ENCODE data around the gene PLCD1.

Gene PLCD1

GRCh38 chr3:38001456-38002081 is 27.9 kb downstream of the PLCD1 start:
- Histone ChIP-seq H3K4me3 (ENCODE audit: low read length) (no peak overlapping the region), H3K27ac (ENCODE audit: low read length) (no peak overlapping the region), H3K9ac (ENCODE audit: low read length) (no peak overlapping the region), H3K9me3 (replicated peaks; ENCODE audit: insufficient read depth, low read length) (no peaks in the 10 kb centered on the region), H3K9me2 (replicated peaks; ENCODE audit: insufficient read depth, low read length) (no peaks in the 10 kb centered on the region), H3K79me2 (ENCODE audit: low read length) (no peaks in the 10 kb centered on the region), H3K4me1 (ENCODE audit: low read length) (peaks cover 14% of the 10 kb centered on the region), H2AFZ (ENCODE audit: low read length) (no peak overlapping the region), H4K20me1 (ENCODE audit: insufficient read depth, low read length) (no peaks in the 10 kb centered on the region), H3K4me2 (ENCODE audit: low read depth, low read length) (no peak overlapping the region), H3F3A (ENCODE audit: insufficient read depth, low read length) (no peaks in the 10 kb centered on the region), H3K36me3 (replicated peaks; ENCODE audit: insufficient read depth, low read length) (no peaks in the 10 kb centered on the region), H3K27me3 (replicated peaks; ENCODE audit: insufficient read depth, low read length) (no peaks in the 10 kb centered on the region)
- no peak for DNase-seq
- TF ChIP-seq EZH2phosphoT487 (IDR thresholded peaks at IDR 0.05; ENCODE audit: low read length) (no peak), CTCF (IDR thresholded peaks at IDR 0.05; ENCODE audit: low read length) (peak; percentile 21), EZH2 (optimal IDR thresholded peaks at IDR 0.05; ENCODE audit: low read depth, low read length) (no peak)

- no peak for TF ChIP-seq EZH2phosphoT487 (IDR thresholded peaks at IDR 0.05; ENCODE audit: low read length)
- TF ChIP-seq CTCF (IDR thresholded peaks at IDR 0.05; ENCODE audit: low read length), result no peak
- no peak for TF ChIP-seq EZH2 (optimal IDR thresholded peaks at IDR 0.05; ENCODE audit: low read depth, low read length)
- H3K79me2 ChIP-seq (ENCODE audit: low read length), result no peaks in the 10 kb centered on the region
- no peaks in the 10 kb centered on the region for H4K20me1 ChIP-seq (ENCODE audit: insufficient read depth, low read length)
- H3K9me2 ChIP-seq (replicated peaks; ENCODE audit: insufficient read depth, low read length), result no peaks in the 10 kb centered on the region
- no peak overlapping the region for H3K4me2 ChIP-seq (ENCODE audit: low read depth, low read length)
- no peaks in the 10 kb centered on the region for H3F3A ChIP-seq (ENCODE audit: insufficient read depth, low read length)
- no peak overlapping the region for H2AFZ ChIP-seq (ENCODE audit: low read length)
- no peak overlapping the region for H3K27ac ChIP-seq (ENCODE audit: low read length)
- no peaks in the 10 kb centered on the region for H3K9me3 ChIP-seq (replicated peaks; ENCODE audit: insufficient read depth, low read length)
- DNase-seq, result no peak
- no peak overlapping the region for H3K9ac ChIP-seq (ENCODE audit: low read length)
- peaks cover 15% of the 10 kb centered on the region for H3K4me1 ChIP-seq (ENCODE audit: low read length)
- no peaks in the 10 kb centered on the region for H3K27me3 ChIP-seq (replicated peaks; ENCODE audit: insufficient read depth, low read length)
- H3K4me3 ChIP-seq (ENCODE audit: low read length), result no peak overlapping the region
- H3K36me3 ChIP-seq (replicated peaks; ENCODE audit: insufficient read depth, low read length), result no peaks in the 10 kb centered on the region
Observed at GRCh38 chr3:38000965-38001455, 28.4 kb downstream of the PLCD1 start.

- H3K27ac ChIP-seq (ENCODE audit: low read length), result no peak overlapping the region
- no peaks in the 10 kb centered on the region for H3K9me2 ChIP-seq (replicated peaks; ENCODE audit: insufficient read depth, low read length)
- no peaks in the 10 kb centered on the region for H3F3A ChIP-seq (ENCODE audit: insufficient read depth, low read length)
- no peak overlapping the region for H3K4me3 ChIP-seq (ENCODE audit: low read length)
- peaks cover 16% of the 10 kb centered on the region for H3K4me1 ChIP-seq (ENCODE audit: low read length)
- H3K27me3 ChIP-seq (replicated peaks; ENCODE audit: insufficient read depth, low read length), result no peaks in the 10 kb centered on the region
- DNase-seq, result no peak
- no peak overlapping the region for H2AFZ ChIP-seq (ENCODE audit: low read length)
- no peaks in the 10 kb centered on the region for H4K20me1 ChIP-seq (ENCODE audit: insufficient read depth, low read length)
- H3K4me2 ChIP-seq (ENCODE audit: low read depth, low read length), result no peak overlapping the region
- H3K9ac ChIP-seq (ENCODE audit: low read length), result no peak overlapping the region
- no peaks in the 10 kb centered on the region for H3K9me3 ChIP-seq (replicated peaks; ENCODE audit: insufficient read depth, low read length)
- no peaks in the 10 kb centered on the region for H3K79me2 ChIP-seq (ENCODE audit: low read length)
- TF ChIP-seq CTCF (IDR thresholded peaks at IDR 0.05; ENCODE audit: low read length), result no peak
- TF ChIP-seq EZH2phosphoT487 (IDR thresholded peaks at IDR 0.05; ENCODE audit: low read length), result no peak
- no peak for TF ChIP-seq EZH2 (optimal IDR thresholded peaks at IDR 0.05; ENCODE audit: low read depth, low read length)
- H3K36me3 ChIP-seq (replicated peaks; ENCODE audit: insufficient read depth, low read length), result no peaks in the 10 kb centered on the region
Observed at GRCh38 chr3:38000242-38000916, 29.1 kb downstream of the PLCD1 start.

Measured in MM.1S (cell line).